ENCODE data around the gene RFC3.
"Not testable (repeated sequence)": the region's sequence is repeated elsewhere in the genome, so short reads cannot be mapped to it uniquely, and the experiment has no call there.

Gene RFC3

GRCh38 chr13:33789066-33789606, 28.8 kb upstream of the RFC3 start:
- H3K9me3 ChIP-seq (ENCODE audit: control insufficient read depth, low read length): no peaks in the 10 kb centered on the region
- no peaks in the 10 kb centered on the region for H3K4me1 ChIP-seq (ENCODE audit: control insufficient read depth, insufficient read depth, low read length, poor library complexity, severe bottlenecking)
- no peak overlapping the region for H3K4me3 ChIP-seq (ENCODE audit: extremely low read depth, insufficient read depth, low read length, poor library complexity, severe bottlenecking)
- H3K27ac ChIP-seq (ENCODE audit: low read depth, low read length, severe bottlenecking): no peak overlapping the region
- no peaks in the 10 kb centered on the region for H3K36me3 ChIP-seq (ENCODE audit: control insufficient read depth, insufficient read depth, low read length)
- WGBS, 2 experiments (ENCODE audit: insufficient coverage in 2 of 2): no CpG with 5 or more reads among the region's 1 CpG

DNA sequence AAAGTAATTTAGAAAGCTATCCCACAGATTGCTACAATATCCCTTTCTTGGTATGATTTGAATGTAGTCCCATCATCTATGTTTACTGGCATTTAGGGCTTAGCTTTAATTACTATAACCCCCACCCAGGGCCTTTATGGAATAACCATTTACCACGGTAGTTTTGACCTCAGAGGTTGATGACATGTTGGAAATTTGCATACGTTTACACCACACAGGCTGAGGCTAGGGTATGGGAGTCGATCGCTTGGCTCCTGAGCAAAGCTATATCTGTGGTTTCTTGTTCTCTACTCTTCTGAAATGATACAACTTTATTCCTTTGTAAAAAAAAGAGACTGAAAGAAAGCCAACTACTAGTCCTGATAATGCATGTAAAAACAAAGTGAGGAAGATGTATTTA, 28.2 kb upstream of the RFC3 start:
- H3K4me1 ChIP-seq (ENCODE audit: control insufficient read depth, insufficient read depth, low read length, poor library complexity, severe bottlenecking): no peaks in the 10 kb centered on the region
- H3K36me3 ChIP-seq (ENCODE audit: control insufficient read depth, insufficient read depth, low read length): no peaks in the 10 kb centered on the region
- H3K4me3 ChIP-seq (ENCODE audit: extremely low read depth, insufficient read depth, low read length, poor library complexity, severe bottlenecking): no peak overlapping the region
- WGBS, 2 experiments (ENCODE audit: insufficient coverage in 2 of 2): 0% methylated on average over 2 of the region's 4 CpGs; no CpG with 5 or more reads in 1 of the 2 experiments
- no peak overlapping the region for H3K27ac ChIP-seq (ENCODE audit: low read depth, low read length, severe bottlenecking)
- H3K9me3 ChIP-seq (ENCODE audit: control insufficient read depth, low read length): no peaks in the 10 kb centered on the region

GRCh38 chr13:33793726-33794125, 24.2 kb upstream of the RFC3 start:
- Histone ChIP-seq H3K4me1 (ENCODE audit: control insufficient read depth, insufficient read depth, low read length, poor library complexity, severe bottlenecking) (no peaks in the 10 kb centered on the region), H3K36me3 (ENCODE audit: control insufficient read depth, insufficient read depth, low read length) (no peaks in the 10 kb centered on the region), H3K27ac (ENCODE audit: low read depth, low read length, severe bottlenecking) (no peak overlapping the region), H3K9me3 (ENCODE audit: control insufficient read depth, low read length) (no peaks in the 10 kb centered on the region), H3K4me3 (ENCODE audit: extremely low read depth, insufficient read depth, low read length, poor library complexity, severe bottlenecking) (no peak overlapping the region)

- H3K27ac ChIP-seq (ENCODE audit: low read depth, low read length, severe bottlenecking): no peak overlapping the region
- H3K9me3 ChIP-seq (ENCODE audit: control insufficient read depth, low read length): no peaks in the 10 kb centered on the region
- H3K4me1 ChIP-seq (ENCODE audit: control insufficient read depth, insufficient read depth, low read length, poor library complexity, severe bottlenecking): no peaks in the 10 kb centered on the region
- 81% methylated on average over 3 of the region's 4 CpGs; no CpG with 5 or more reads in 1 of the 2 experiments for WGBS, 2 experiments (ENCODE audit: insufficient coverage in 2 of 2)
- no peak overlapping the region for H3K4me3 ChIP-seq (ENCODE audit: extremely low read depth, insufficient read depth, low read length, poor library complexity, severe bottlenecking)
- H3K36me3 ChIP-seq (ENCODE audit: control insufficient read depth, insufficient read depth, low read length): no peaks in the 10 kb centered on the region
These were observed 23.4 kb upstream of the RFC3 start for GRCh38 chr13:33794576-33794975.

GRCh38 chr13:33796095-33796494, 21.9 kb upstream of the RFC3 start:
- no peaks in the 10 kb centered on the region for H3K9me3 ChIP-seq (ENCODE audit: control insufficient read depth, low read length)
- WGBS, 2 experiments (ENCODE audit: insufficient coverage in 2 of 2): no CpG with 5 or more reads among the region's 4 CpGs
- no peaks in the 10 kb centered on the region for H3K4me1 ChIP-seq (ENCODE audit: control insufficient read depth, insufficient read depth, low read length, poor library complexity, severe bottlenecking)
- H3K36me3 ChIP-seq (ENCODE audit: control insufficient read depth, insufficient read depth, low read length): no peaks in the 10 kb centered on the region
- H3K27ac ChIP-seq (ENCODE audit: low read depth, low read length, severe bottlenecking): no peak overlapping the region
- H3K4me3 ChIP-seq (ENCODE audit: extremely low read depth, insufficient read depth, low read length, poor library complexity, severe bottlenecking): no peak overlapping the region

DNA sequence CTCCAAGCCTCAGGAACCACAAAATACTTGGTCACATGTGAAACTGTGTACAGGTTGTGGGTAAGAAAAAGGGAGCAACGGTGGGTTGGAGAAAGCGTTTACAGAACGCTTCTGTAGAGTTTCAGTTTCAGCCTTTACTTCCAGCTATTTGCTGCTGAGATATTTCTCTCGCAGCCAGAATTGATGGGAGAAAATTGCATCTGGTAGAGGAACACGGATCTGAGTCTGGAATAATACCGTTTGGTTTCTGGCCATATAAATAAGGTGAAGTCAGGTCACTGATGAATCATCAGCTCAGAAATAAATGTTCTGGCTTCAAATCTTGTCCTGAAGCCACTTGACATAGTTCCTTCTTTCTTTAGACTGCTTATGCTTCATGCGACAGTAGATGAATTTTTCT, 20.3 kb upstream of the RFC3 start:
- H3K4me3 ChIP-seq (ENCODE audit: extremely low read depth, insufficient read depth, low read length, poor library complexity, severe bottlenecking): no peak overlapping the region
- H3K9me3 ChIP-seq (ENCODE audit: control insufficient read depth, low read length): no peaks in the 10 kb centered on the region
- H3K4me1 ChIP-seq (ENCODE audit: control insufficient read depth, insufficient read depth, low read length, poor library complexity, severe bottlenecking): no peaks in the 10 kb centered on the region
- no peak overlapping the region for H3K27ac ChIP-seq (ENCODE audit: low read depth, low read length, severe bottlenecking)
- WGBS, 2 experiments (ENCODE audit: insufficient coverage in 2 of 2): 80 to 84% methylated on average over 7 of the region's 7 CpGs
- H3K36me3 ChIP-seq (ENCODE audit: control insufficient read depth, insufficient read depth, low read length): no peaks in the 10 kb centered on the region

DNA sequence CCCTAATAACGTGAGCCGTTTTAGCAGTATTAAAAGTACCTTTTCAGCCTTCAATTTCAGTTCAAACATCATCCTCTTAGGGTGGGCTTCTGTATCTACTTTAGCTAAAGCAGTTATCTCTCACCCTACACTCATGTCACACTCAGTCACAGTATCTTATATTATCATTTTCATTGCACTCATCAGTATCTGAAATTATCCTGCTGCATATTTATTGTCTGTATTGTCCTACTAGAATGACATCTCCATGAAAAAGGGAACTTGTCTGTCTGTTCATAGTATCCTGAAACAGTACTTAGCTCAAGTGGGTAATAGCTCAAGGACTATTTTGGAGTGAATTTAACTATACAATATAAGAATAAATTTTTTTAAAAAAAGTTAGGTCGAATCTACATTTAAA, 19.9 kb upstream of the RFC3 start:
- no peaks in the 10 kb centered on the region for H3K9me3 ChIP-seq (ENCODE audit: control insufficient read depth, low read length)
- no peaks in the 10 kb centered on the region for H3K4me1 ChIP-seq (ENCODE audit: control insufficient read depth, insufficient read depth, low read length, poor library complexity, severe bottlenecking)
- no peak overlapping the region for H3K4me3 ChIP-seq (ENCODE audit: extremely low read depth, insufficient read depth, low read length, poor library complexity, severe bottlenecking)
- H3K36me3 ChIP-seq (ENCODE audit: control insufficient read depth, insufficient read depth, low read length): no peaks in the 10 kb centered on the region
- H3K27ac ChIP-seq (ENCODE audit: low read depth, low read length, severe bottlenecking): no peak overlapping the region
- 92 to 100% methylated on average over 2 of the region's 3 CpGs for WGBS, 2 experiments (ENCODE audit: insufficient coverage in 2 of 2)

DNA sequence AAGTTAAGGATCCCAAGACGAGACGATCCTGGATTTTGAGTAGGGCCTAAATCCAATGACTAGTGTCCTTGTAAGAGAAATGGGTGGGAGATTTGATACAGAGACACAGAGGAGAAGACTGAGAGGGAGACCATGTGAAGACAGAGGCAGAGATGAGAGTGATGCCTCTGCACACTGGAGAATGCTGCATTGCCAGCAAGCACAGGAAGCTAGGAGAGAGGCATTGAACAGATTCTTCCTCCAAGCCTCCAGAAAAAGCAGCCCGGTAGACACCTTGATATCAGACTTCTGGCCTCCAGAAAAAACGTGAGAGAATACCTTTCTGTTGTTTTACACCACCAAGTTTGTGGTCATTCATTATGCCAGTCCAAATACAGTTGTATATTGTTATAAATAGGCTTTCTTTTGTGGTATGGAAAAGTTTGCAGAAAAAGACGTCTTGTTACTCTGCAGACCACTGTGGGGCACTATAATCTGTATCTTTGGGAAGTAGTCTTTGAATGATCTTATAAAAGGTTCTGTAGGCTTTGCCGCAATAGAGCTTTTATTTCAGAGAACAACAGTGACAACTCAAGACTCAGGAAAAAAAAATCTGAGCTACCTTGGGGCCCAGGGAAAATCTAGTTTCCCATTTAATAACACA, 17.9 kb upstream of the RFC3 start:
- WGBS, 2 experiments (ENCODE audit: insufficient coverage in 2 of 2): 63 to 64% methylated on average over 4 of the region's 6 CpGs

DNA sequence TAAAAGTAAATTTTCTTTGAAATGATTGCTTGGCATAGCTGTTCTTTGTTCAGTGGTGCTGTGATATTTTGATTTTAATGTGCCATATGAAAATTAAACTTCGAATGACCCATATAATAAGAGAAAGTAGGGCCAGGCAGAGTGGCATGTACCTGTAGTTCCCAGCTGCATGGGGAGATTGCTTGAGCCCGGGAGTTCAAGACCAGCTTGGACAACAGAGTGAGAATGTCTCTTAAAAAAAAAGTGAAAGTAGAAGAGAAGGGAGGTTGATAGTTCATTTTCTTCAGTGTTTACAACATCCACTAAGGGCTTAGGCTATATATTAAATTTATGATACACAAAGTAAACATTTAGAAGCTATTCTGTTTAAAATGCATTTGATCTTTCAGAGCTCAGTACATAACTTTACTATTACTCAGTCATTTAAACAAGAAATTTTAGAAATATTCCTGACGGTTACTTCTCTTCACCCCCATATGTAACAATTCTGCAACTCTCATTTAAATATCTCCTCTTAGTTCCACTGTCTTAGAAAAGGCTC, 17.2 kb upstream of the RFC3 start:
- H3K9me3 ChIP-seq (ENCODE audit: control insufficient read depth, low read length): no peaks in the 10 kb centered on the region
- no peaks in the 10 kb centered on the region for H3K36me3 ChIP-seq (ENCODE audit: control insufficient read depth, insufficient read depth, low read length)
- no peaks in the 10 kb centered on the region for H3K4me1 ChIP-seq (ENCODE audit: control insufficient read depth, insufficient read depth, low read length, poor library complexity, severe bottlenecking)
- H3K27ac ChIP-seq (ENCODE audit: low read depth, low read length, severe bottlenecking): no peak overlapping the region
- 0 to 50% methylated on average over 1 to 2 of the region's 3 CpGs for WGBS, 2 experiments (ENCODE audit: insufficient coverage in 2 of 2)
- no peak overlapping the region for H3K4me3 ChIP-seq (ENCODE audit: extremely low read depth, insufficient read depth, low read length, poor library complexity, severe bottlenecking)

More for the DNA sequence above, 17.9 kb upstream of the RFC3 start:
- Histone ChIP-seq H3K4me3 (ENCODE audit: extremely low read depth, insufficient read depth, low read length, poor library complexity, severe bottlenecking) (no peak overlapping the region), H3K4me1 (ENCODE audit: control insufficient read depth, insufficient read depth, low read length, poor library complexity, severe bottlenecking) (no peaks in the 10 kb centered on the region), H3K36me3 (ENCODE audit: control insufficient read depth, insufficient read depth, low read length) (no peaks in the 10 kb centered on the region), H3K9me3 (ENCODE audit: control insufficient read depth, low read length) (no peaks in the 10 kb centered on the region), H3K27ac (ENCODE audit: low read depth, low read length, severe bottlenecking) (no peak overlapping the region)

DNA sequence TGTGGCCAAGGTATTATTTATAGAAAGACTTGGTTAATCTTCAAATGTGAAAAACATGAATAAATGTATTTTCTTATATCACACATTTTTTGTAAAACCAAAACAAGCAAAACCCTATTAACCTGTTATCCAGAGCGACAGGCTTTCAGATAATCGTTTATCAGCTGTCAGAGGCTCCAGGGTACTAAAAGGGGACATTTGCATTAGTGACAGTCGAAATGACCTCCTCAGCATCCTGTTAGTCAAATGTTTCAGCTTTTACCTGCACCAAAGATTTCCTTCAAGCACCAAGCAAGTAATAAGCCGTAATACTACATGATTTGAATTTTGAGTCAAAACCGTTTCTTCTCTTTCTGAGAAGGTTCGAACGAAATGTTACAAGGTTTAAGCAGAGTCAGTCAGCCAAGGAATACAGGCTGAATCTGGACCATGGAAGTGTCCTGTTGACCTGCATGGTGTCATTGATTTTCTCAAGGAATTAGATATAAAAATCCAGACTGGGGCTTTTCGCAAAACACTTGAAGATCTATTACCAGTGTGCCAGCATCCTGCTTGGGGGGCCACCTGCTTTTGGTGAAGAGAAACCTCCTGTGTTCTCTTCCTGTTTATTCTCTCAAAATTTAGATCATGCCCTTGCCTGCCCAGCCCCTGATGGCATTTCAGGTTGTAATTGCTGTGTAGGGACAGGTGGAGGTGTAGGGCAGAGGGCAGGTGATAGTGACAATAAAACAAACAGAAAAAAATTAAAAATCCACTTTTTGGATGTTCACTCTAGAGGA, 11.3 kb upstream of the RFC3 start:
- 88 to 89% methylated on average over 7 to 8 of the region's 8 CpGs for WGBS, 2 experiments (ENCODE audit: insufficient coverage in 2 of 2)
- no peaks in the 10 kb centered on the region for H3K9me3 ChIP-seq (ENCODE audit: control insufficient read depth, low read length)
- H3K4me3 ChIP-seq (ENCODE audit: extremely low read depth, insufficient read depth, low read length, poor library complexity, severe bottlenecking): no peak overlapping the region
- H3K27ac ChIP-seq (ENCODE audit: low read depth, low read length, severe bottlenecking): no peak overlapping the region
- no peaks in the 10 kb centered on the region for H3K4me1 ChIP-seq (ENCODE audit: control insufficient read depth, insufficient read depth, low read length, poor library complexity, severe bottlenecking)
- no peaks in the 10 kb centered on the region for H3K36me3 ChIP-seq (ENCODE audit: control insufficient read depth, insufficient read depth, low read length)

DNA sequence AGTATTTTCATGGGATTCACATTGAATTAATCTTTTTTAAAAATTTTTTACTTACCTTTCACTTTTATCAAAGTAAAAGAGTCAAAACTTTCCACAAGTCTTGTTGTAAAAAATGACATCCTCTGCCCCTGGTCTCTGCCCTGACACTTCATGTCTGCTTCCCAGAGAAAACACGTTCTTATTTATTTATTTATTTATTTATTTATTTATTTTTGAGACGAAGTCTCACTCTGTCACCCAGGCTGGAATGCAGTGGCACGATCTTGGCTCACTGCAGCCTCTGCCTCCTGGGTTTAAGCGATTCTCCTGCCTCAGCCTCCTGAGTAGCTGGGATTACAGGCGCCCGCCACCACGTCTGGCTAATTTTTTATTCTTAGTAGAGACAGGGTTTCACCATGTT, 5.1 kb upstream of the RFC3 start:
- 80 to 96% methylated on average over 1 to 4 of the region's 7 CpGs for WGBS, 2 experiments (ENCODE audit: insufficient coverage in 2 of 2)
- H3K36me3 ChIP-seq (ENCODE audit: control insufficient read depth, insufficient read depth, low read length); H3K4me3 ChIP-seq (ENCODE audit: extremely low read depth, insufficient read depth, low read length, poor library complexity, severe bottlenecking); H3K27ac ChIP-seq (ENCODE audit: low read depth, low read length, severe bottlenecking); H3K4me1 ChIP-seq (ENCODE audit: control insufficient read depth, insufficient read depth, low read length, poor library complexity, severe bottlenecking); H3K9me3 ChIP-seq (ENCODE audit: control insufficient read depth, low read length): not testable (repeated sequence)

Data from mesodermal cell (in vitro differentiated cells).